Fibroblast of the aortic adventitia (primary cell): ENCODE measurements around the gene NACC2. TPM values are rescaled to one million over a fixed set of nuclear protein-coding genes. Genes with fewer than 3 reads are reported as not detected.
"Not testable (repeated sequence)": the region's sequence is repeated elsewhere in the genome, so short reads cannot be mapped to it uniquely, and the experiment has no call there.

Experiments used
- DNase-seq: peaks from one replicate; pipeline ENCODE4 v3.0.0-alpha.2; 2010; ENCODE audit warnings: low read depth
- H3K4me3 ChIP-seq: 2 replicates; pipeline ENCODE4 v1.5.1; 2011; ENCODE audit warnings: low read depth, mild to moderate bottlenecking, control low read depth, low read length, moderate library complexity
- CTCF ChIP-seq: IDR thresholded peaks from 2 replicates; pipeline ENCODE4 v1.5.1; 2011; ENCODE audit warnings: mild to moderate bottlenecking, low read length, control low read depth, inconsistent platforms; ENCODE audit not compliant: insufficient read depth
- total RNA-seq: library from RNA; depleted of rRNA; stranded (reverse); fragments of >200 nt; gene quantifications from 2 replicates; pipeline ENCODE4 v1.2.3, GENCODE V29; 2012; ENCODE audit warnings: low replicate concordance

NACC2 gene
- total RNA-seq, 1 donor: 17.4 TPM

DNA sequence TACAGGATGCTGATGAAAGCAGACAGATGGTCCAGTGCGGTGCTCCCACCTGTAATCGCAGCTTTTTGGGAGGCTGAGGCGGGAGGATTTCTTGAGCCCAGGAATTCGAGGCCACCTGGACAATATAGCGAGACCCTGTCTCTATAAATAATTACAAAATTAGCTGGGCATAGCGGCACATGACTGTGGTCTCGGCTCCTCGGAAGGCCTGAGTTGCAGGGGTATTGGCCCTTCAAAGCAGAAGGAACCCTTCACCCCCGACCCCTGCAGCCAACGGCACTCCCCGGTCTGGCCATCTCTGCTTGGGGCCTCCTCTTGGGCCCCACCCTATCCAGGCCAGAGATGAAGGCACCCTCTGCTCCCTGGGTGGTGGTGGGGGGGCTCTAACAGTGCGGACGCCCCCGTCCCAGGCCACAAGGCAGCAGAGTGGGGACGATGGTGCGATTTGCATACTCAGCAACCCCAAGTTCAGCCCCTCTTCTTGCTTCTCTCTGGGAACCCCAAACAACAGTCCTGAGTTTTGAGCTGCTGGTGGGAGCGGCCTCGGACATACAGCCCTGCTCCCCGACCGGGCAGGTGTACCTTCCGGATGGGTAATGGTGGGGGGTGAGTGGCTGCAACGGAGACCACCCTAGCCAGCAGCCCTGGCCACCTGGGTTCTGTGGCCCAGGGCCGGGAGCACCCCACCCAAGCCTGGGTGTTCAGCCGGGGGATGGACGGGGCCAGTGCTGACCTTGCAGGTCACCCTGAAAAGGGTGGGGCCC lies 50.7 kb downstream of the NACC2 start:
- DNase-seq: no peak
- no peak overlapping the region for H3K4me3 ChIP-seq
- no peak for TF ChIP-seq CTCF

GRCh38 chr9:136043441-136043991 lies 51.6 kb downstream of the NACC2 start:
- no peak for TF ChIP-seq CTCF
- no peak for DNase-seq
- no peak overlapping the region for H3K4me3 ChIP-seq

DNA sequence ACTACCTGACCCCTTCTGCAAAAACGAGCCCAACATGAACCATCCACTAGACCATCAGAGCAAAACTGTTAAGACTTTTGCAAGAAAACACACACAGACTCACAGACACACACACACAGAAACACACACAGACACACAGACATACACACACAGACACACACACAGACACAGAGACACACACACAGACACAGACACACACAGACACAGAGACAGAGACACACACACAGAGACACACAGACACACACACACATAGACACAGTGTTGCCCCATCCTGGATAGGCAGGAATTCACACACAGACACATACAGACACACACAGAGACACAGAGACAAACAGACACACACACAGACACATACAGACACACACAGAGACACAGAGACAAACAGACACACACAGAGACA lies 52.5 kb downstream of the NACC2 start:
- no peak overlapping the region for H3K4me3 ChIP-seq
- DNase-seq: no peak
- no peak for TF ChIP-seq CTCF

DNA sequence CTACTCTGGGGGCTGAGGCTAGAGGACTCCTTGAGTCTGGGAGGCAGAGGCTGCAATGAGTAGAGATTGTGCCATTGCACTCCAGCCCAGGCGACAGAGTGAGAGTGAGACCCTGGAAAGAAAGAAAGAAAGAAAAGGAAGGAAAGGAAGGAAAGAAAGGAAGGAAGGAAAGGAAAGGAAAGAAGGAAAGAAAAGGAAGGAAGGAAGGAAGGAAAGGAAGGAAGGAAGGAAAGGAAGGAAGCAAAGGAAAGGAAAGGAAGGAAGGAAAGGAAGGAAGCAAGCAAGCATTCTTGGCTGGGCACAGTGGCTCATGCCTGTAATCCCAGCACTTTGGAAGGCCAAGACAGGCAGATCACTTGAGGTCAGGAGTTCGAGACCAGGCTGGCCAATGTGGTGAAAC lies 54.2 kb downstream of the NACC2 start:
- DNase-seq, H3K4me3 ChIP-seq: not testable (repeated sequence)

DNA sequence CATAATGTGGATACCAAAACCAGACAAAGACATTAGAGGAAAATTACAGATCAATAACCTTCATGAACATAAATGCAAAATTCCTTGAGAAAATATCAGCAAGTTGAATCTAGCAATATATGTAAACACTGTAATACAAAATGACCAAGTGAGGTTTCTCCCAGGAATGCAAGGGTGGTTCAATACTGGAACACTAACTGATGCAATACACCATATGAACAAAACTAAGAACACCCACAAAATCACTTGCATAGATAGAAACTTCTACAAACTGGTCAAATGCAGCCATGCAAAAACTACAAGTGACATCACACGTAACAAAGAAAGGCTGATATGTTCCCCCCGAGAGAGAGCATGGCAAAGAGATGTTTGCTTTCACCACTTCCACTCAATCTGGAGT lies 55.6 kb downstream of the NACC2 start:
- no peak overlapping the region for H3K4me3 ChIP-seq
- TF ChIP-seq CTCF: no peak
- no peak for DNase-seq

DNA sequence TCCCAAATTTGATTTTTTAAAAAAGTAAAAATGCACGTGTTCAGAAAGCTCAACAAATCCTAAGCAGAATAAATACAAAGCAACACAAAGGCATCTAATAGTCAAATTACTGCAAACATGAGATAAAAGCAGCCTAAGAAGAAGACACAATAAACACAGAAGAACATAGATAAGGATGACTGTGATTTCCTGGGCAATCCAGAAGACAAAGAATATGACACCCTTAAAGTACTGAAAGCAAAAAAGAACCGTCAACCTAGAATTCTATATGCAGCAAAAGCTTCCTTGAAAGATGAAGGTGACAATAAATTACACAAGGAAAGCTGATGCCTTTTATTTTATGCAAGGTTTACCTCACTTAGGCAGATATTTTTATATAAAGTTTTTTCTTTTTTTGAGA lies 58.2 kb downstream of the NACC2 start:
- no peak for TF ChIP-seq CTCF
- no peak overlapping the region for H3K4me3 ChIP-seq
- no peak for DNase-seq

DNA sequence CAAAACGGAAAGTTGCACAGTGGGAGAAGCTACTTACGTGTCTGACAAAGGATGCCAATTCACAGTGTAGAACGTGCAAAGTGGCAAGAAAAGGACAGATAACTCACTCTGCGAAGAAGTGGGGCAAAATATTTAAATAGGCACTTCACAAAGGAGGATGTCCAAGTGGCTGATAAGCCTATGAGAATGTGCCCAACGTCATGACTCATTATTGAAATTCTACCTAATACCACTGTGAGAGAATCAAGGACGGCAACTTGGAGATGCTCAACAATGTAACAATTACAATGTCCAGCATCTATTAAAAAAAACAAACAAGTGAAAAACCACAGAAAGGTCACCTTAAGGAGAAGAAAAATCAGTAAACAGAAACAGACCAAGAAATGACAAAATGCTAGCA lies 59.0 kb downstream of the NACC2 start:
- DNase-seq: no peak
- TF ChIP-seq CTCF: no peak
- H3K4me3 ChIP-seq: no peak overlapping the region
